AG09309 (cell line): ENCODE data around the gene DIP2C.

Experiments used
- DNase-seq: peaks from one replicate; pipeline ENCODE4 v3.0.0-alpha.2; 2010; ENCODE audit warnings: low read depth
- H3K4me3 ChIP-seq: 2 replicates; pipeline ENCODE4 v1.5.1; 2011; ENCODE audit warnings: mild to moderate bottlenecking, low read depth, low read length, moderate library complexity; ENCODE audit not compliant: control insufficient read depth
- TF ChIP-seq, protein P1 (sequence below): IDR thresholded peaks from 2 replicates; pipeline ENCODE4 v1.5.1; 2011; ENCODE audit warnings: mild to moderate bottlenecking, low read depth, low read length, inconsistent platforms; ENCODE audit not compliant: insufficient read depth, control insufficient read depth; ENCODE audit errors: missing control alignments

The DIP2C gene

DNA sequence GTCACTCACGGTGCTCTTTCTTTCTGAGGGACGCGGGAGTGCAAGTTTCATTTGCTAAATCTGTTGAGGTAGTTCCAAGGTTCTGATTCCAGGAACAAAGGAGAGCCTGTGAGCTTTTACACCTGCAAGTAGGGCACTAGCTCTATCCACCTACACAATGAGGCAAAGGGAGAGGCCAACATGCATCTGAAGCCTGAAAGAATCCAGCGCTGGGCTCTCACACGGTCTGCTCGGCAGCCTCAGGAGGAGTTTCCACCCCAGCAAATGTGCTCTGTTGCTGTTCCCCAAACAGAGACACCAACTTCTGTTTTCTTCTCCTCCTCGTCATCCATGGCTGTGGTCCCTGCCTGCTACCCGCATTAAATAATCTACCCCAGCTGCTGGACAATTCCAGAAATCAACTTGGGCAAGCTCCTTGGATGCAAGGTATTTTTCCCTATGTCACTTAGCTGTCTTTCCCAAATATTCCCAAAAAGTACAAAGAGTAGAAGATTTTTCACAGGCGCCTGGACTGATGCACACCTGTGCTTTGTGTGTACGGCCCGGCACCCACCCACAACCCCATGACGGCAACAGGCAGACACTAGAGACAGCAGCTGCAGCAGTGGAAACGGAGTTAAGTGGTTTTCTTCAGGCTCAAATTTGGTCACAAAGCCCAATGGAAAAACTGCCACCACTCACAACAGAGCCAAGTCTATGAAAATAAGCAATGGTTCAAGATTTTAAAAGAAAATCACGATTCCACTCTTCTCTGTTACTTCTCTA lies 377.4 kb downstream of the DIP2C start:
- DNase-seq = no peak
- no peak overlapping the region for H3K4me3 ChIP-seq
- TF ChIP-seq, protein P1, sequence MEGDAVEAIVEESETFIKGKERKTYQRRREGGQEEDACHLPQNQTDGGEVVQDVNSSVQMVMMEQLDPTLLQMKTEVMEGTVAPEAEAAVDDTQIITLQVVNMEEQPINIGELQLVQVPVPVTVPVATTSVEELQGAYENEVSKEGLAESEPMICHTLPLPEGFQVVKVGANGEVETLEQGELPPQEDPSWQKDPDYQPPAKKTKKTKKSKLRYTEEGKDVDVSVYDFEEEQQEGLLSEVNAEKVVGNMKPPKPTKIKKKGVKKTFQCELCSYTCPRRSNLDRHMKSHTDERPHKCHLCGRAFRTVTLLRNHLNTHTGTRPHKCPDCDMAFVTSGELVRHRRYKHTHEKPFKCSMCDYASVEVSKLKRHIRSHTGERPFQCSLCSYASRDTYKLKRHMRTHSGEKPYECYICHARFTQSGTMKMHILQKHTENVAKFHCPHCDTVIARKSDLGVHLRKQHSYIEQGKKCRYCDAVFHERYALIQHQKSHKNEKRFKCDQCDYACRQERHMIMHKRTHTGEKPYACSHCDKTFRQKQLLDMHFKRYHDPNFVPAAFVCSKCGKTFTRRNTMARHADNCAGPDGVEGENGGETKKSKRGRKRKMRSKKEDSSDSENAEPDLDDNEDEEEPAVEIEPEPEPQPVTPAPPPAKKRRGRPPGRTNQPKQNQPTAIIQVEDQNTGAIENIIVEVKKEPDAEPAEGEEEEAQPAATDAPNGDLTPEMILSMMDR = no peak

GRCh38 chr10:310976-311639 lies 378.4 kb downstream of the DIP2C start:
- no peak overlapping the region for H3K4me3 ChIP-seq
- DNase-seq = no peak
- TF ChIP-seq, protein P1 = no peak

DNA sequence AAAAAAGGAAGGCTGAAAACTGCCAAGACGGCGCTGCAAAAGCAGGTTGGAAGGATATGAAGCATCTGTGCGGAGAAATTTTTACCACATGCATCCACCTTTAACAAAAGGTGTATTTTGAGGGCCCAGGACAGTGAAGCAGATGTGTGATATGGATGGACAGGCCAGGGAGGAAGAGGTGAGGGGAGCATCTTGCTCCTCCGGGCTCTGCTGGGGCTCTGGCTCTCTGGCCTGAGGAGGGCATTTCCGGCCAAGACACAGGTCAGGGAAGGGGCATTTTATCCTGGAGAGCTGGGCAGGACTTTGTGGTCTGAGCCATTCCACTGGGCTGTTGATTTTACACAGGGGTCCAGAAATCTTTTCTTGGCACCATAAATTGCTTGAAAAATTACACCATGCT lies 379.1 kb downstream of the DIP2C start:
- DNase-seq = no peak
- H3K4me3 ChIP-seq = no peak overlapping the region
- TF ChIP-seq, protein P1 = no peak

GRCh38 chr10:308572-309085 lies 380.8 kb downstream of the DIP2C start:
- TF ChIP-seq, protein P1 = no peak
- no peak for DNase-seq
- no peak overlapping the region for H3K4me3 ChIP-seq

DNA sequence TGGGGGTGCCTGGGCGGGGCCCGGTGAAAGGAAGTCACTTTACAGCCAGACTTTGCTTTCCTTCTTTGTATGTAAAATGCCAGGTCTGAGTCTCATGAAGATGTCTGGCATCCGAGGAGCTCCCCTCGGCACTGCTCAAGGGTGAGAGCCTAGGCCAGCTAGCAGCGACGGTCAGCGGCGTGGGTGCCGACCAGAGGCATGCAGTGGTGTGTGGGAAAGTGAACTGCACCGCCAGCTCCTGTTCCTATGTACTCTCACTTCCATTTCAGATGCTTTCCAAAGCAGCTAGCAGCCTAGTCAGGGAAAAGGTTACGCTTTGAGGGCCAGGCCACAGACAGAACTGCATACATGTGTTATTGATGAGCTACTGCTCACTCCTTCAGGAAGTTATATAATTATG lies 381.4 kb downstream of the DIP2C start:
- no peak overlapping the region for H3K4me3 ChIP-seq
- no peak for DNase-seq
- TF ChIP-seq, protein P1 = no peak

DNA sequence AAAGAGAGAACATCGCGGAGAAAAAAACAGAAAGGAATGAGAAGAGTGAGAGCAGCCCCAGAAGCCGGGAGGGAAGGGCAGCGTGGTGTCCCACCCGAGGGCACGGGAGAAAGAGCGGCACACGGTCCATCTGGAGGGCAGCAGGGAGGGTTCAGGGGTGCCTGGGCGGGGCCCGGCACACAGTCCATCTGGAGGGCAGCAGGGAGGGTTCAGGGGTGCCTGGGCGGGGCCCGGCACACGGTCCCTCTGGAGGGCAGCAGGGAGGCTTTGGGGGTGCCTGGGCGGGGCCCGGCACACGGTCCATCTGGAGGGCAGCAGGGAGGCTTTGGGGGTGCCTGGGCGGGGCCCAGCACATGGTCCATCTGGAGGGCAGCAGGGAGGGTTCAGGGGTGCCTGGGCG lies 381.8 kb downstream of the DIP2C start:
- no peak overlapping the region for H3K4me3 ChIP-seq
- DNase-seq = no peak
- TF ChIP-seq, protein P1 = no peak
